GM23338 (cell line): ENCODE data around the gene LLGL2. TPM values are rescaled to one million over a fixed set of nuclear protein-coding genes. Genes with fewer than 3 reads are reported as not detected.

Source experiments
- ATAC-seq: fragments of 200-7000 bp; cut with Tn5 transposase; 3 replicates; pipeline ENCODE4 v1.9.1; 2020
- DNase-seq: peaks from one replicate; pipeline ENCODE4 v3.0.0-alpha.2; 2015; ENCODE audit warnings: low spot score
- H2AFZ ChIP-seq: fragments of 200-600 bp; sonication (generic); 2 replicates; pipeline ENCODE4 v1.8.0; 2016; ENCODE audit warnings: antibody characterized with exemption, mild to moderate bottlenecking, moderate library complexity
- H3F3A ChIP-seq: fragments of 200-600 bp; sonication (generic); replicated peaks from 2 replicates; pipeline ENCODE4 v1.8.0; 2017; ENCODE audit warnings: antibody characterized with exemption, mixed run types, low read depth
- H3K27ac ChIP-seq: fragments of 200-600 bp; sonication (generic); 2 replicates; pipeline ENCODE4 v1.6.1; 2016; ENCODE audit warnings: low read depth
- H3K27me3 ChIP-seq: fragments of 200-600 bp; sonication (generic); 2 replicates; pipeline ENCODE4 v1.8.0; 2016; ENCODE audit warnings: mild to moderate bottlenecking, mixed run types, moderate library complexity; ENCODE audit not compliant: insufficient read depth
- H3K36me3 ChIP-seq: fragments of 200-600 bp; sonication (generic); 2 replicates; pipeline ENCODE4 v1.8.0; 2016; ENCODE audit warnings: mild to moderate bottlenecking; ENCODE audit not compliant: insufficient read depth
- H3K4me1 ChIP-seq: fragments of 200-600 bp; sonication (generic); 2 replicates; pipeline ENCODE4 v1.8.0; 2016; ENCODE audit warnings: mild to moderate bottlenecking, moderate library complexity; ENCODE audit not compliant: insufficient read depth
- H3K4me2 ChIP-seq: fragments of 200-600 bp; sonication (generic); 2 replicates; pipeline ENCODE4 v1.7.1; 2017; ENCODE audit warnings: mixed run types
- H3K4me3 ChIP-seq: fragments of 200-600 bp; sonication (generic); 2 replicates; pipeline ENCODE4 v1.6.1; 2016; ENCODE audit warnings: mixed run types
- H3K79me2 ChIP-seq: fragments of 200-600 bp; sonication (generic); replicated peaks from 2 replicates; pipeline ENCODE4 v1.8.0; 2017; ENCODE audit warnings: mild to moderate bottlenecking; ENCODE audit not compliant: insufficient read depth
- H3K9me2 ChIP-seq: fragments of 200-600 bp; sonication (generic); 2 replicates; pipeline ENCODE4 v1.8.0; 2017; ENCODE audit not compliant: insufficient read depth
- H4K20me1 ChIP-seq: fragments of 200-600 bp; sonication (generic); replicated peaks from 2 replicates; pipeline ENCODE4 v1.8.0; 2017; ENCODE audit warnings: mild to moderate bottlenecking; ENCODE audit not compliant: insufficient read depth
- H3K27ac Mint-ChIP-seq: 2 replicates; pipeline ENCODE4 v1.8.0; 2020; ENCODE audit warnings: inconsistent platforms, mild to moderate bottlenecking, moderate library complexity, mixed read lengths
- H3K27me3 Mint-ChIP-seq: 3 replicates; pipeline ENCODE4 v1.8.0; 2022; ENCODE audit warnings: low read depth, mild to moderate bottlenecking, moderate library complexity, mixed read lengths, inconsistent platforms; ENCODE audit not compliant: insufficient read depth, poor library complexity
- H3K36me3 Mint-ChIP-seq: 3 replicates; pipeline ENCODE4 v1.8.0; 2021; ENCODE audit warnings: low read depth, mild to moderate bottlenecking, inconsistent platforms, moderate library complexity, mixed read lengths
- H3K4me1 Mint-ChIP-seq: 3 replicates; pipeline ENCODE4 v1.8.0; 2020; ENCODE audit warnings: mild to moderate bottlenecking, inconsistent platforms, mixed read lengths
- H3K4me3 Mint-ChIP-seq: 3 replicates; pipeline ENCODE4 v1.8.0; 2021; ENCODE audit warnings: moderate library complexity, mild to moderate bottlenecking, inconsistent platforms, mixed read lengths
- H3K9me3 Mint-ChIP-seq: 3 replicates; pipeline ENCODE4 v1.8.0; 2020; ENCODE audit warnings: moderate library complexity, mild to moderate bottlenecking, inconsistent platforms, mixed read lengths
- CTCF ChIP-seq, 2 experiments: fragments of 200-600 bp in 1 of 2; sonication (generic) in 1 of 2; conservative IDR thresholded peaks; 2 replicates each; pipeline versions ENCODE4 v1.5.1 to v1.6.1; 2016 to 2017; ENCODE audit warnings: antibody characterized with exemption in 2 of 2, low read depth in 2 of 2, mild to moderate bottlenecking in 2 of 2, moderate library complexity in 1 of 2
- EZH2phosphoT487 ChIP-seq: fragments of 200-600 bp; sonication (generic); IDR thresholded peaks from one replicate; pipeline ENCODE4 v1.8.1; 2018; ENCODE audit warnings: antibody characterized with exemption; ENCODE audit not compliant: unreplicated experiment
- POLR2AphosphoS5 ChIP-seq: IDR thresholded peaks from 2 replicates; pipeline ENCODE4 v1.6.1; 2016; ENCODE audit warnings: antibody characterized with exemption, low read depth
- REST ChIP-seq: IDR thresholded peaks from one replicate; pipeline ENCODE4 v1.6.1; 2018; ENCODE audit warnings: antibody characterized with exemption; ENCODE audit not compliant: unreplicated experiment
- STAT1 ChIP-seq: IDR thresholded peaks from one replicate; pipeline ENCODE4 v1.6.1; 2016; ENCODE audit warnings: antibody characterized with exemption; ENCODE audit not compliant: unreplicated experiment
- ZNF114 ChIP-seq: fragments of 250-450 bp; sonication (Bioruptor Pico); IDR thresholded peaks from 2 replicates; pipeline ENCODE4 v1.5.0; 2020; ENCODE audit warnings: mild to moderate bottlenecking, moderate library complexity
- ZNF331 ChIP-seq: fragments of 250-450 bp; sonication (Bioruptor Pico); IDR thresholded peaks from 2 replicates; pipeline ENCODE4 v1.5.0; 2020; ENCODE audit warnings: low read depth, mild to moderate bottlenecking, moderate library complexity
- polyA plus RNA-seq: library from polyadenylated mRNA; unstranded; fragments of >200 nt; fragmentation: Nextera tagmentation; extraction: Ambion mirVana; gene quantifications from 2 replicates; pipeline ENCODE4 v1.2.1, GENCODE V29; 2016
- total RNA-seq: library from RNA; depleted of rRNA; stranded (reverse); fragments of >200 nt; shearing (Covaris generic); gene quantifications from 2 replicates; pipeline ENCODE4 v1.2.3, GENCODE V29; 2014
- TF ChIP-seq, protein P1 (sequence below): IDR thresholded peaks from 2 replicates; pipeline ENCODE4 v1.6.1; 2016; ENCODE audit warnings: antibody characterized with exemption

LLGL2 gene
- total and polyA plus RNA-seq, 2 experiments from 2014 or later = 62.5 to 78.5 TPM

DNA sequence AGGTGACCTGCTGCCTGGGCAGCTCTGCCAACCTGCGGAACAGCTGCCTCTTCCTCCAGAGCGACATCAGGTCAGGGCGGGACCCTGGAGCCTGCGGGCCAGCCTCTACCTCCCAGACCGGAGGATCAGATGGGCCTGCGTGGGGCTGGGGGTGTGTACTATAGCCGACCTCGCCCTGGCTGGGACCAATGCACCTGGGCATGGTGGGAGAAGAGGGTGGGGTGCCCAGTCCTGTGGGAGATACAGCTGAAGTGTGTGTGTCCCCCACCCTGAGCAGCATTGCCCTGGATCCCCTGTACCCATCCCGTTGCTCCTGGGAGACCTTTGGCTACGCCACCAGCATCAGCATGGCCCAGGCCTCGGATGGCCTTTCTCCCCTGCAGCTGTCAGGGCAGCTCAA lies 29.5 kb upstream of the LLGL2 start:
- peaks cover 10% of the 10 kb centered on the region; the same call in 2 of the 3 replicates for H3K36me3 Mint-ChIP-seq
- H3K4me1 ChIP-seq = no peaks in the 10 kb centered on the region
- H3K27me3 Mint-ChIP-seq = peaks cover 6% of the 10 kb centered on the region
- ATAC-seq (no peak), DNase-seq (no peak)
- H3K4me3 Mint-ChIP-seq = no peak overlapping the region
- H3K4me3 ChIP-seq = no peak overlapping the region
- H3K36me3 ChIP-seq = no peaks in the 10 kb centered on the region
- H2AFZ ChIP-seq = no peak overlapping the region
- H3K4me1 Mint-ChIP-seq = no peaks in the 10 kb centered on the region; the same call in 2 of the 3 replicates
- no peaks in the 10 kb centered on the region for H4K20me1 ChIP-seq
- H3F3A ChIP-seq = no peaks in the 10 kb centered on the region
- H3K79me2 ChIP-seq = no peaks in the 10 kb centered on the region
- no peak overlapping the region for H3K27ac Mint-ChIP-seq
- H3K4me2 ChIP-seq = no peak overlapping the region
- no peak overlapping the region for H3K27ac ChIP-seq
- no peaks in the 10 kb centered on the region for H3K27me3 ChIP-seq
- no peaks in the 10 kb centered on the region for H3K9me3 Mint-ChIP-seq
- no peaks in the 10 kb centered on the region for H3K9me2 ChIP-seq
- TF ChIP-seq ZNF114 (CRISPR knock-in tag) (no peak), ZNF331 (CRISPR knock-in tag) (no peak), EZH2phosphoT487 (no peak), POLR2AphosphoS5 (no peak), STAT1 (no peak), REST (no peak)

GRCh38 chr17:75498039-75498725 lies 27.3 kb upstream of the LLGL2 start:
- ATAC-seq (no peak), DNase-seq (no peak)
- no peaks in the 10 kb centered on the region for H3K4me1 ChIP-seq
- no peaks in the 10 kb centered on the region for H3K9me3 Mint-ChIP-seq
- no peak overlapping the region for H3K27ac ChIP-seq
- H4K20me1 ChIP-seq = no peaks in the 10 kb centered on the region
- no peak overlapping the region for H3K4me3 Mint-ChIP-seq
- no peaks in the 10 kb centered on the region for H3K36me3 ChIP-seq
- no peak overlapping the region for H3K4me2 ChIP-seq
- H3K9me2 ChIP-seq = no peaks in the 10 kb centered on the region
- no peak overlapping the region for H3K4me3 ChIP-seq
- peaks cover 3% of the 10 kb centered on the region for H3K27me3 Mint-ChIP-seq
- no peaks in the 10 kb centered on the region for H3K79me2 ChIP-seq
- peaks cover 10% of the 10 kb centered on the region; the same call in 2 of the 3 replicates for H3K36me3 Mint-ChIP-seq
- no peak overlapping the region for H3K27ac Mint-ChIP-seq
- TF ChIP-seq CTCF (conservative IDR thresholded peaks at IDR 0.05; ENCODE audit: low read depth in 2 of 2) = no peak
- TF ChIP-seq POLR2AphosphoS5 = no peak
- TF ChIP-seq, protein P1, sequence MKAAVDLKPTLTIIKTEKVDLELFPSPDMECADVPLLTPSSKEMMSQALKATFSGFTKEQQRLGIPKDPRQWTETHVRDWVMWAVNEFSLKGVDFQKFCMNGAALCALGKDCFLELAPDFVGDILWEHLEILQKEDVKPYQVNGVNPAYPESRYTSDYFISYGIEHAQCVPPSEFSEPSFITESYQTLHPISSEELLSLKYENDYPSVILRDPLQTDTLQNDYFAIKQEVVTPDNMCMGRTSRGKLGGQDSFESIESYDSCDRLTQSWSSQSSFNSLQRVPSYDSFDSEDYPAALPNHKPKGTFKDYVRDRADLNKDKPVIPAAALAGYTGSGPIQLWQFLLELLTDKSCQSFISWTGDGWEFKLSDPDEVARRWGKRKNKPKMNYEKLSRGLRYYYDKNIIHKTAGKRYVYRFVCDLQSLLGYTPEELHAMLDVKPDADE = no peak
- no peaks in the 10 kb centered on the region for H3K27me3 ChIP-seq
- no peaks in the 10 kb centered on the region for H3F3A ChIP-seq
- no peak overlapping the region for H2AFZ ChIP-seq
- H3K4me1 Mint-ChIP-seq = no peaks in the 10 kb centered on the region; the same call in 2 of the 3 replicates
